HCT116 (cell line): Measurements from ENCODE around the gene C17orf67.

Experiments
- CEBPB ChIP-seq: IDR thresholded peaks from 2 replicates; pipeline ENCODE4 v1.6.1; 2012; ENCODE audit warnings: low read depth
- EZH2 ChIP-seq: fragments of 200-600 bp; sonication (generic); IDR thresholded peaks from 2 replicates; pipeline ENCODE4 v1.6.1; 2017; ENCODE audit warnings: antibody characterized with exemption, mixed run types
- JUND ChIP-seq: IDR thresholded peaks from 2 replicates; pipeline ENCODE4 v1.6.1; 2012
- POLR2A ChIP-seq: IDR thresholded peaks from 2 replicates; pipeline ENCODE4 v1.7.0; 2011; ENCODE audit warnings: borderline replicate concordance; ENCODE audit not compliant: insufficient read depth, insufficient read length; ENCODE audit errors: extremely low read depth
- POLR2AphosphoS5 ChIP-seq: IDR thresholded peaks from 2 replicates; pipeline ENCODE4 v1.6.1; 2011; ENCODE audit warnings: mild to moderate bottlenecking, low read depth, low read length, moderate library complexity
- SIN3A ChIP-seq: IDR thresholded peaks from 2 replicates; pipeline ENCODE4 v1.6.1; 2012; ENCODE audit warnings: low read depth
- SP1 ChIP-seq: IDR thresholded peaks from 2 replicates; pipeline ENCODE4 v1.6.1; 2012; ENCODE audit warnings: low read depth
- TF ChIP-seq, protein P1 (sequence below), 3 experiments: fragments of 200-600 bp in 1 of 3; sonication (generic) in 1 of 3; IDR thresholded peaks in 2 of 3; conservative IDR thresholded peaks in 1 of 3; 2 replicates each; pipeline ENCODE4 v1.5.1; 2012 to 2017; ENCODE audit warnings: low read depth in 2 of 3, low read length in 2 of 3, antibody characterized with exemption in 1 of 3, borderline replicate concordance in 1 of 3, control low read depth in 1 of 3, mild to moderate bottlenecking in 1 of 3, mixed read lengths in 1 of 3, mixed run types in 1 of 3, moderate library complexity in 1 of 3; ENCODE audit not compliant: insufficient read depth in 1 of 3
- TF ChIP-seq, protein P2 (sequence below): IDR thresholded peaks from 2 replicates; pipeline ENCODE4 v1.6.1; 2012
- TF ChIP-seq, protein P3 (sequence below): IDR thresholded peaks from 2 replicates; pipeline ENCODE4 v1.6.1; 2012
- TF ChIP-seq, protein P4 (sequence below): IDR thresholded peaks from 2 replicates; pipeline ENCODE4 v1.6.1; 2012; ENCODE audit warnings: low read depth

DNA sequence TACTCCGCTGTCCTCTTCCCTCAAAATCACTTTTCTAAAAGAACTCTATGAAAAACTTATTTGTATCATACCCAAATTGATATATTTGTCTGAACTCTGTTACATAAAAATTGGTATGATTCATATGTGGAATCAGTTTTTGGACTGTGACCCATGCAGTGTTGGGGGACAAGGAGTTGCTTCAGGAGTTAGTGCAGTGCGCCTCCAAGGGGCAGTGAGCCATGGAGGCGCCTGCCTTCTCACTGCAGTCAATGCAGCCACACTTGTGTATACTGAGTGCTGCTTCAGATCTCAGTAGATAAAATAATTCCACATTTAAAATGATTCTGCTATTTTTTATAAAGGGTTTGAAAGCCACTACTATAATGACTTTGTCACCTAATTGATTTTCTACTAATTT is 32.8 kb upstream of the C17orf67 start:
- TF ChIP-seq, protein P1, sequence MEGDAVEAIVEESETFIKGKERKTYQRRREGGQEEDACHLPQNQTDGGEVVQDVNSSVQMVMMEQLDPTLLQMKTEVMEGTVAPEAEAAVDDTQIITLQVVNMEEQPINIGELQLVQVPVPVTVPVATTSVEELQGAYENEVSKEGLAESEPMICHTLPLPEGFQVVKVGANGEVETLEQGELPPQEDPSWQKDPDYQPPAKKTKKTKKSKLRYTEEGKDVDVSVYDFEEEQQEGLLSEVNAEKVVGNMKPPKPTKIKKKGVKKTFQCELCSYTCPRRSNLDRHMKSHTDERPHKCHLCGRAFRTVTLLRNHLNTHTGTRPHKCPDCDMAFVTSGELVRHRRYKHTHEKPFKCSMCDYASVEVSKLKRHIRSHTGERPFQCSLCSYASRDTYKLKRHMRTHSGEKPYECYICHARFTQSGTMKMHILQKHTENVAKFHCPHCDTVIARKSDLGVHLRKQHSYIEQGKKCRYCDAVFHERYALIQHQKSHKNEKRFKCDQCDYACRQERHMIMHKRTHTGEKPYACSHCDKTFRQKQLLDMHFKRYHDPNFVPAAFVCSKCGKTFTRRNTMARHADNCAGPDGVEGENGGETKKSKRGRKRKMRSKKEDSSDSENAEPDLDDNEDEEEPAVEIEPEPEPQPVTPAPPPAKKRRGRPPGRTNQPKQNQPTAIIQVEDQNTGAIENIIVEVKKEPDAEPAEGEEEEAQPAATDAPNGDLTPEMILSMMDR (IDR thresholded peaks at IDR 0.05 in 2 of 3, conservative IDR thresholded peaks at IDR 0.05 in 1 of 3; ENCODE audit: borderline replicate concordance in 1 of 3, insufficient read depth in 1 of 3, low read depth in 2 of 3, low read length in 2 of 3): peak; percentile 31 to 47 (median 40); a peak in 5 of 6 replicates
- TF ChIP-seq, protein P2, sequence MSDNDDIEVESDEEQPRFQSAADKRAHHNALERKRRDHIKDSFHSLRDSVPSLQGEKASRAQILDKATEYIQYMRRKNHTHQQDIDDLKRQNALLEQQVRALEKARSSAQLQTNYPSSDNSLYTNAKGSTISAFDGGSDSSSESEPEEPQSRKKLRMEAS: no peak
- no peak for TF ChIP-seq JUND
- no peak for TF ChIP-seq EZH2
- TF ChIP-seq POLR2A: no peak
- TF ChIP-seq, protein P3, sequence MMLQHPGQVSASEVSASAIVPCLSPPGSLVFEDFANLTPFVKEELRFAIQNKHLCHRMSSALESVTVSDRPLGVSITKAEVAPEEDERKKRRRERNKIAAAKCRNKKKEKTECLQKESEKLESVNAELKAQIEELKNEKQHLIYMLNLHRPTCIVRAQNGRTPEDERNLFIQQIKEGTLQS: no peak
- no peak for TF ChIP-seq SP1
- TF ChIP-seq, protein P4, sequence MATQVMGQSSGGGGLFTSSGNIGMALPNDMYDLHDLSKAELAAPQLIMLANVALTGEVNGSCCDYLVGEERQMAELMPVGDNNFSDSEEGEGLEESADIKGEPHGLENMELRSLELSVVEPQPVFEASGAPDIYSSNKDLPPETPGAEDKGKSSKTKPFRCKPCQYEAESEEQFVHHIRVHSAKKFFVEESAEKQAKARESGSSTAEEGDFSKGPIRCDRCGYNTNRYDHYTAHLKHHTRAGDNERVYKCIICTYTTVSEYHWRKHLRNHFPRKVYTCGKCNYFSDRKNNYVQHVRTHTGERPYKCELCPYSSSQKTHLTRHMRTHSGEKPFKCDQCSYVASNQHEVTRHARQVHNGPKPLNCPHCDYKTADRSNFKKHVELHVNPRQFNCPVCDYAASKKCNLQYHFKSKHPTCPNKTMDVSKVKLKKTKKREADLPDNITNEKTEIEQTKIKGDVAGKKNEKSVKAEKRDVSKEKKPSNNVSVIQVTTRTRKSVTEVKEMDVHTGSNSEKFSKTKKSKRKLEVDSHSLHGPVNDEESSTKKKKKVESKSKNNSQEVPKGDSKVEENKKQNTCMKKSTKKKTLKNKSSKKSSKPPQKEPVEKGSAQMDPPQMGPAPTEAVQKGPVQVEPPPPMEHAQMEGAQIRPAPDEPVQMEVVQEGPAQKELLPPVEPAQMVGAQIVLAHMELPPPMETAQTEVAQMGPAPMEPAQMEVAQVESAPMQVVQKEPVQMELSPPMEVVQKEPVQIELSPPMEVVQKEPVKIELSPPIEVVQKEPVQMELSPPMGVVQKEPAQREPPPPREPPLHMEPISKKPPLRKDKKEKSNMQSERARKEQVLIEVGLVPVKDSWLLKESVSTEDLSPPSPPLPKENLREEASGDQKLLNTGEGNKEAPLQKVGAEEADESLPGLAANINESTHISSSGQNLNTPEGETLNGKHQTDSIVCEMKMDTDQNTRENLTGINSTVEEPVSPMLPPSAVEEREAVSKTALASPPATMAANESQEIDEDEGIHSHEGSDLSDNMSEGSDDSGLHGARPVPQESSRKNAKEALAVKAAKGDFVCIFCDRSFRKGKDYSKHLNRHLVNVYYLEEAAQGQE: no peak
- no peak for TF ChIP-seq CEBPB
- TF ChIP-seq POLR2AphosphoS5: no peak
- TF ChIP-seq SIN3A: no peak
